HG02943 (cell line): ENCODE measurements around the gene TMUB1.
A peak's percentile ranks its signal among the peaks of the same experiment; 100 is the strongest.

Source experiments
- ATAC-seq: cut with Tn5 transposase; IDR thresholded peaks from one replicate; pipeline ENCODE4 v1.9.1; 2021; ENCODE audit warnings: mild to moderate bottlenecking, low read depth, moderate library complexity; ENCODE audit not compliant: unreplicated experiment

TMUB1 gene

GRCh38 chr7:151121380-151122170 is 38.3 kb upstream of the TMUB1 start:
- ATAC-seq = no peak

- ATAC-seq = no peak
Observed at GRCh38 chr7:151120896-151121295, 37.6 kb upstream of the TMUB1 start.

- no peak for ATAC-seq
Observed at GRCh38 chr7:151119902-151120301, 36.6 kb upstream of the TMUB1 start.

DNA sequence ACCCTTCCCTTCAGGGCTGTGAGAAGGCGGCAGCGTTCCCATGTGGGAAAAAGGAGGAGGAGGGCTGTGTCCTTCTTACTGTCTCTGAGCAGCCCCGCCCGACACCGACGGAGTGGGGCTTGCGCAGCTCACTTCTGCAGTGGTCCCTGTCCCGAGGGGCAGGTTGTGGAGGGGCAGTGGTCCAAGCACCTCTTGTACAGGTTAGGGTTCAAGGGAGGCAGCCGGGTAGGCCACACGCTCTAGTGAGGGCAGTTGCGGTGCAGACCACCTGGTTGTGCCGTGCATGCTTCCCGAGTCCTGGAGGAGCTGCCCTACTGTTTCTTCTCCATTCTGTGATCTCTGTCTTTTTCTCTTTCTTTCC is 35.7 kb upstream of the TMUB1 start:
- ATAC-seq = no peak

DNA sequence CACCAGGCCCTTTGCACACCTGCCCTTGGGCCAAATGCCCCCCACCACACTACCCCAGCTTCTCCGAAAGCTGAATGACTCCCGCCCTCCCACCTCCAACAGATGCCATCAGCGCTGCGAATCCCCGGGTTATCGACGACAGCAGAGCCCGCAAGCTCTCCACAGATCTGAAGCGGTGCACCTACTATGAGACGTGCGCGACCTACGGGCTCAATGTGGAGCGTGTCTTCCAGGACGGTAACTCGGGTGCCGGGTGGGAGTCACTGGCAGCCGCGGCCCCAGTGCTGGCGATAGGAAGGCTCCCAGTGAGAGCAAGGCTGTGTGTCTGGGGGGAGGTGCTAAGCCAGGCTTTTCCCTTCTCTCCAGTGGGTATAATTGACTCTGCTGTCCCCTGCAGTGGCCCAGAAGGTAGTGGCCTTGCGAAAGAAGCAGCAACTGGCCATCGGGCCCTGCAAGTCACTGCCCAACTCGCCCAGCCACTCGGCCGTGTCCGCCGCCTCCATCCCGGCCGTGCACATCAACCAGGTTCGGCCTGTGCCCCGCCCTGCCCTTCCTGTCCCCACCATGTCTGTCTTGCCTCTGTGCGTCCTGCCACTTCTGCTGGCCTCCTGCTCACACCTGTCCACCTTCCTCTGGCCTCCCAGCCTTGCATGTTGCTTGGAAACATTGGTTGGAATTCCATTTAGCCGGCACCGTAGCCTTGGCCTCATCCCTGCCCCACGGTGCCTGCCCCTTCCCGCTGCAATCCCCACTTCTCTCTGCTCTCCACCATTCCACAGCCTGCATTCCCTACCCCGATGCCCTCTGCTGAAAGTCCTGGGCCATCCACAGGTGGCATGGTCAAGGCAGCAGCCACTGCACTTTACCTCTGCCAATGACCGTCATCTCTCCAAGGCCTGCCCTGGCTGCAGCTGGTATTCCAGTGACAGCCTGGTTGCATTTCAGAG is 35.1 kb upstream of the TMUB1 start:
- no peak for ATAC-seq

- ATAC-seq = no peak
Observed at GRCh38 chr7:151117565-151117964, 34.3 kb upstream of the TMUB1 start.

GRCh38 chr7:151116603-151117440 is 33.5 kb upstream of the TMUB1 start:
- no peak for ATAC-seq

DNA sequence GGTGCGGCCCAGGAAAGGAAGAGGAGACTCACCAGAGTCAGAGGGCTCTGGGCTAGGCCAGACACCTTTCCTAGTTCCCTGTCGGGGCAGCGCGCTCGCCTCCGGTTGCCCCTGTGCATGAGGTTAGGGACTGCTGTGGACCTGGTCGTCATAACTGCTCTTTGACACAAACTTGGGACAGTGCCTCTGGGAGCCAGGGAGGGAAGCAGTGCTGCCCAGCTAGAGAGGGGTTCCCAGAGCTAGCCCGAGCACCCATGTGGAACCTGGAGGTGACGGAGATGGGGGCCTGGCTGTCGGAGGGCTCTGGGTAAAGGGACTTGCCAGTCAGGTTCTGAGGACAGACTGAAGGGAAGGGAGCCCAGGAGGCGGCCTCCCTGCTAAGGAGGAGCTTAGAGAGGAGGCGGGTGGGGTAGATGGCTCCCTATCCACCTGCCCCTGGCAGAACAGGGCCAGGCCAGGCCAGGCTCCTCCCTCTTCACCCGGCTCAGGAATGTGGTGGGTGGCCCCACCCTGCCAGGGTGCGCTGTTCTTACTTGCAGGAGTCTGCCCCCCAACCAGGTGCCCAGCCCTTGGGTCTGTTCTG is 32.6 kb upstream of the TMUB1 start:
- ATAC-seq = no peak

DNA sequence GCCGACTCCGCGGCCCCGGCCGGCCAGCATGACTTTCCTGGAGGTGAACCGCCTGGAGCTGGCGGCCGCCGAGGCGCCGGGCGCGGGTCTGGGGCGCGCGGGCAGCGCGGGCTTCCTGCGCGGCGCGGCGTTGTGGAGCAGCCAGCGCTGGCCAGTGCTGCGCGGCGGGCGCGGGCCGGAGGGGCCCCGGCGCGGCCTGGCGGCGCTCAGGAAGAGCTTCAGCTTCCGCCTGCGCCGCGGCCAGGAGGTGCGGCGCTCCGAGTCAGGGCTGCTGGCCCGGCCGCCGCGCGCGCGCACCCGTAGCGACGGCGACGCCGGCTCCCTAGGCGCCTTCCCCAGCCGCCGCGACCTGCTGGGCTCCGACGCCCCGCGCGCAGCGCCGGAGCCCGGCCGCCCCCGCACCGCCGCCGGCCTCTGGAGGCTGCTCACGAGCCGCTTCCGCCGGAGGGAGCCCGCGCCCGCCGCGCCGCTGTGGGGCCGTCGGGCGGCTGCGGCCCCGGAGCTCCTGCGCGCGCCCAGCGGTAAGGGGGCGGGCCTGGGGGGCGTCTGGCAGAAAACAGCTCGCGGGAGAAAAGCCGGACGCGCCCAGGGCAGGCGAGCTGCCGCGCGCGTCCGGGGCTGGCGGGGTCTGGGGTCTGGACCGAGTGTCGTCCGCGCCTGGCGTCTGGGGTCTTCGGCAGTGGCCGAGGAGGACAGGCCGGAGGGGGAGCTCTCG is 32.0 kb upstream of the TMUB1 start:
- ATAC-seq = no peak

GRCh38 chr7:151114151-151115090 is 31.1 kb upstream of the TMUB1 start:
- no peak for ATAC-seq

DNA sequence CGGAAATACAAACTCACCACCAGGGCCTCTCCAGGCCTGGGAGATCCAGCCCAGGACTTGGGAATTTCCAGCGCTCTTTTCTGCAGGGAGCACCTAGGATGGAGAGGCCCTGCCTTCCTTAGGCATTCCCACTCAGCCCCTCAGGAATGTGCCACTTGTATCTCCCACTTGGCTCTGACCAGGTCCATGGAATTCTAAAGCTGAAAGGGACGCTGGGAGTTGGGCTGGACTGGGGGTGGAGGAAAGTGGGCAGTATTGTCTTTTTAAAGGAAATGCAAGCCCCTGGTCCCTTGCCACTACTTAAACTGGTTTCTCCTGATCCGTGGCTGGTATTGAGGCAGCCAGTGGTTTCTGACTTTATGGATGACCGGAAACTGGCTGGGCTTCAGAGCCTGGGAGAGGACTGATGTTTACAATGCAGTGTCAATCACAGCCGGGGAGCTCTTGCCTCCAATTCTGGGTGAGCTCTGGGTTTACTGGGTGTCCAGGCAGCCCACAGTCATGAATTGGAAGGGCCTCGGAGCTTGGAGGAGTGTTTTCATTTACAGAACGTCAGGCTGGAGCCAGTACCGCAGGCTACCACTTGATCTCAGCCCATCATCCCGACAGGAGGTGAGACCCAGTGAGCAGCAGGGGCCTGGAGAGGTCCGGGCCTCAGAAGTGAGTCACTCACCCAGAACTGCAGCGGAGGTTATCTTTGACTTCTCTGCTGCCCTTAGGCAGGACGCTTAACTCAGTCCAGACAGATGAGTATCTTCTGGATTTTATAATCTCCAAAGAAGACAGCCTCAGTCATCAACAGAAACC is 30.3 kb upstream of the TMUB1 start:
- ATAC-seq = no peak

DNA sequence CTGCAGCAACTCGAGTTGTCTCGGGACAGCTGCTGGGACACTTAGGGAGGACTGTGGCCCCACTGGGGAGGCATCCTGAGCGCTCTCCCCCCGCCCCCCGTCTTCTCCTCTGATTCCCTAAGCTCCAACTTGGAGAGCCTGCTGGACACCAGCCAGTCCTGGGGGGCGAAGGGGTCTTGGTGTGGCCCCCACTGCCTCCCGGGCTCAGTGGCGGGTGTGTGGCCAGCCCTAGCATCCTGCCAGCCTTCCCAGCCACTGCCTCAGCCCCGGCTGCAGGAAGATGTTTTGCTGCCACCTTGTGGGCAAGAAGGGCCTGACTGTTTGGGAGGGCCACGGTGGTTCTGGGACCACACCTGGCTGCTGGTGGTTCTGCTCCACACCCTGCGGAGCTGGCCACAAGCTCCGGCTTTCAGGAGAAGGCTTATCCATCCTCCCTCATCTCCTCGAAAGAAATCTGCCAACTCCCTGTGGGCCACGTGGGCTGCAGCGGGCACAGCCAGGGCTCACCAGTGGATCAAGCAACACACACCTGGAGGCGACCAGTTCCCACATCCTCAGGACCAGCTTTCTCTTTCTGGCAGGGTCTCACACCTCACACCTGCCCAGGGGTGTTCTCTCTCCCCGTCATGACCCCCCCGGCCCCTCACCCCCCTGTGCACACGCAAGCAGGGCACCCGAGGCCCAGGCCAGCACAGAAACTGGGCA is 27.8 kb upstream of the TMUB1 start:
- peak; percentile 80 for ATAC-seq

GRCh38 chr7:151110236-151110940 is 27.1 kb upstream of the TMUB1 start:
- no peak for ATAC-seq

DNA sequence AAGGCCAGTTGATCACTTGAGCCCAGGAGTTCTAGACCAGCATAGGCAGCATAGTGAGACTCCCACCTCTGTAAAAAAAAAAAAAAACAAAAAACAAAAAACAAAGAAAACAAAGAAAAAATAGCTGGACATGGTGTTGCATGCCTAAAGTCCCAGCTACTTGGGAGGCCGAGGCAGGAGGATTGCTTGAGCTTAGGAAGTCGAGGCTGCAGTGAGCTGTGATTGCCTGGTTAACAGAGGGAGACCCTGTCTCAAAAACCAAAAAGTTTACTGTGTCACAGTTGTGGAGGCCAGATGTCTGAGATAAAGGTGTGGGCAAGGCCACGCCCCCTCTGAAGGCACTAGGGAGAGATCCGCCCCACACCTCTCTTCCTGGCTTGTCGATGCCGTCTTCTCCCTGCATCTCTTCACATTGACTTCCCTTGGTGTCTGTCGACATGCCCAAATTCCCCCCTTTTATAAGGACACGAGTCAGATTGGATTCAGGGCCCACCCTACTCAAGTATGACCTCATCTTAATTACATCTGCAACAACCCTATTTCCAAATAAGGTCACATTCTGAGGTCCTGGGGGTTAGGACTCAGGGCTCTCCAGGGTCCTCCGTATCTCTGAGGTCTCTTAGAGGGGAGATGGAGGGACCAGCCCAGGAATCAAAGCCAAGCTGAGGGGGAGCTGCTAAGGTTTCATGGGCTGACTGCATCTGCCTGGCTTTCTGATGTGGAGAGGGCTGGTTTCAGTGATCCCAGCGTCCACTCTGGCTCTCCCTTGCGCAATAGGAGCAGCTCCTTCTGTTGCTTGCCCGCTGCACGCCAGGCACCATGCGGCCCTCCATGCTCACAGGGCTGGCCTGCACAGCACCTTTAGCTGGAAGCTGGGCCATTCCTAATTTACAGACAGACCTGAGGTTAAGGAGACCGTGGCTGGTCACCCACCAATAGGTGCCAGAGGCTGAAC is 26.1 kb upstream of the TMUB1 start:
- ATAC-seq = no peak

DNA sequence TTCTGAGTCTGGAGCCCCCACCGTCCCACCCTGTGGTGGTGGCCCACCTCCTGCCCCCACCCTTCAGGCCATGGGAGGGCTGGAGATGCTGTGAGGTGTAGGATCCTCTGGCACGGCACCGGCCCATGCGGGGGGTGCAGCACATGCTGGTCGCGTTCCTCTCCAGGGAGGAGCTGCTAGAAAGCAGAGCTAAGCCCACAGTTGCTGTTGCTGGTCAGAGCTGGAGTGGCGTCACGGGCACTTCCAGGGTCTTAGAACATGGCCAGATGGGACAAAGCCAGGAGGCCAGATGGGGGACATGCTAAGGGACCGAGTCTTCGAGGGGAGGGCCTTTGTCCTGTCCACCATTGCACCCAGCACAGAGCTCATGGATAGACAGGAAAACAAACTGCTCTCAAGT is 24.6 kb upstream of the TMUB1 start:
- ATAC-seq = no peak
